ENCODE results near the gene KRT86.
A peak's percentile ranks its signal among the peaks of the same experiment; 100 is the strongest.
"Not testable (repeated sequence)": the region's sequence is repeated elsewhere in the genome, so short reads cannot be mapped to it uniquely, and the experiment has no call there.

The KRT86 gene

GRCh38 chr12:52248541-52249461, 25.6 kb upstream of the KRT86 start:
- DNase-seq (ENCODE audit: insufficient read length) (no peak), FAIRE-seq (no peak)
- TF ChIP-seq TAF1 (IDR thresholded peaks at IDR 0.05; ENCODE audit: borderline replicate concordance, low read depth, low read length): no peak
- TF ChIP-seq POLR2AphosphoS5 (IDR thresholded peaks at IDR 0.05; ENCODE audit: low read depth, low read length): no peak
- no peak for TF ChIP-seq POLR2A (IDR thresholded peaks at IDR 0.05; ENCODE audit: low read depth, low read length)

DNA sequence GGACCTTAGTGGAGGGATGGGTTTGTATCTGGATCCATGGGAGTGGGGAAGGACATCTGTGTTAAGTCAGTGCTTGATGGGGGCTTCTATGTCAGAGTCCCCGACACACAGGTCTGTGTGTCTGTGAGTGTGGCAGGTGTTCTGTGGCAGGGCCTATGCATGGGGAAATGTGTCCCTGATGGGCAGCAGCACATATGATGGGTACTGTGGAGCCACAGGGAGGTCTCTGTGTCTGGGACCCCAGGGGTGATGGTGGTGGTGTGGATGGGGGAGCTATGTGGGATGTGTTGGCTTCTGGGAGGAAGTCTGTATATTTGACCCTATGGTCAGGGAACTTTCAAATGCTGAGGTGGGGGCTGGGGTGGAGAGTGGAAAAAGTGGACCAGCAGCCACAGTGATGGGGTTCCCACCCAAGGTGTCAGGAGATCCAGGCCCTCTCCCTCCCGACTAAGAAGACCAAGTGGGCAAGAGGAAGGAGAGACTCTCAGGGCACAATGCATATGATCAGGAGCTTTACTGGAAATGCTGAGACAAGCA, 24.9 kb upstream of the KRT86 start:
- DNase-seq (ENCODE audit: insufficient read length) (no peak), FAIRE-seq (no peak)
- TF ChIP-seq TAF1 (IDR thresholded peaks at IDR 0.05; ENCODE audit: borderline replicate concordance, low read depth, low read length) (no peak), POLR2A (IDR thresholded peaks at IDR 0.05; ENCODE audit: low read depth, low read length) (no peak), POLR2AphosphoS5 (IDR thresholded peaks at IDR 0.05; ENCODE audit: low read depth, low read length) (no peak)

- DNase-seq (ENCODE audit: insufficient read length) (no peak), FAIRE-seq (no peak)
- TF ChIP-seq POLR2A (IDR thresholded peaks at IDR 0.05; ENCODE audit: low read depth, low read length): no peak
- TF ChIP-seq POLR2AphosphoS5 (IDR thresholded peaks at IDR 0.05; ENCODE audit: low read depth, low read length): no peak
- TF ChIP-seq TAF1 (IDR thresholded peaks at IDR 0.05; ENCODE audit: borderline replicate concordance, low read depth, low read length): no peak
Measured at GRCh38 chr12:52250048-52250990, 24.1 kb upstream of the KRT86 start.

DNA sequence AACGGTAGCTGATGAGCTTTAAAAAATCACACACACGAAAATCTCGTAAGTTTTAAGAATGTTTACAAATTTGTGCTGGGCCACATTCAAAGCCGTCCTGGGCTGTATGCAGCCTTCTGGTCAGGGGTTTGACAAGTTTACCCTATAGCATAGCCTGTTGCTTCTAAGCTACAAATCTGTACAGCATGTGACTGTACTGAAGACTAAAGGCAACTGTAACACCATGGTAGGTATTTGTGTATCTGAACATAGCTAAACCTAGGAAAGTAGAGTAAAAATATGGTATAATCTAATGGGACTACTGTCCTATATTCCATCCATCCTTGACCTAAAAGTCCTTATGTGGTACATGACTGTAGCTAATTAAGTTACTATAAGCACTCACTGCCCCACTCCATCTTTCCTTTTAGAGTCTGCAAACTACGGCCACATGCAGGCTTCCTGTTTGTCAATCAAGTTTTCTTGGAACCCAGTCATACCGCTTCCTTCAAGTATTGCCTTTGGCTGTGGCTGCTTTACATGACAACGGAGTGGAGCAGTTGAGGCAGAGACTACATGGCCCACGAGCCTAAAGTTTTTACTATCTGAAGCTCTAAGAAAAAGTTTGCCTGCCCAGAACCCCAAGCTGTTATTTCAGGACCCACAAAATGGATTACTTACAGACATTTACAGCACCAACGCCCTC, 22.9 kb upstream of the KRT86 start:
- DNase-seq (ENCODE audit: insufficient read length): no peak
- peak; percentile 44 for FAIRE-seq
- TF ChIP-seq POLR2AphosphoS5 (IDR thresholded peaks at IDR 0.05; ENCODE audit: low read depth, low read length) (no peak), TAF1 (IDR thresholded peaks at IDR 0.05; ENCODE audit: borderline replicate concordance, low read depth, low read length) (no peak), POLR2A (IDR thresholded peaks at IDR 0.05; ENCODE audit: low read depth, low read length) (no peak)

DNA sequence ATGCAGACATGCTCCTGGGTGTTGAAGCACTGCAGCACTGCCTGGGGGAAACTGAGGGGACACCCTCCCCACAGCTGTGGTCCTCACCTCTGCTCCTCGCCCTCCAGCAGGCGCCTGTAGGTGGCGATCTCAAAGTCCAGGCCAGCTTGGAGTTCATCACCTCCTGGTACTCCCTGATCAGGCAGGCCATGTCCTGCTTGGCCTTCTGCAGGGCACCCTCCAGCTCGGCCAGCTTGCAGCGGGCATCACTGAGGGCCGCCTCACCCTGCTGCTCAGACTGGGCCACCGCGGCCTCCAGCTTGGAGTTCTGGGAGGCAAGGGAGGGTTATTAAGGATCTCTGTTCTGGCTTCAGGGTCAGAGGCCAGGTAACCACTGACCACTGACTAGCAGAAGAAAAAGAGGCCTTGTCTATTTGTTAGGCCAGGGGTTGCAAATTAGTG, 22.2 kb upstream of the KRT86 start:
- not testable (repeated sequence) for DNase-seq (ENCODE audit: insufficient read length); FAIRE-seq

- no peak for DNase-seq (ENCODE audit: insufficient read length)
- no peak for FAIRE-seq
- TF ChIP-seq TAF1 (IDR thresholded peaks at IDR 0.05; ENCODE audit: borderline replicate concordance, low read depth, low read length) (no peak), POLR2AphosphoS5 (IDR thresholded peaks at IDR 0.05; ENCODE audit: low read depth, low read length) (no peak), POLR2A (IDR thresholded peaks at IDR 0.05; ENCODE audit: low read depth, low read length) (no peak)
Measured at GRCh38 chr12:52252728-52253343, 21.6 kb upstream of the KRT86 start.

DNA sequence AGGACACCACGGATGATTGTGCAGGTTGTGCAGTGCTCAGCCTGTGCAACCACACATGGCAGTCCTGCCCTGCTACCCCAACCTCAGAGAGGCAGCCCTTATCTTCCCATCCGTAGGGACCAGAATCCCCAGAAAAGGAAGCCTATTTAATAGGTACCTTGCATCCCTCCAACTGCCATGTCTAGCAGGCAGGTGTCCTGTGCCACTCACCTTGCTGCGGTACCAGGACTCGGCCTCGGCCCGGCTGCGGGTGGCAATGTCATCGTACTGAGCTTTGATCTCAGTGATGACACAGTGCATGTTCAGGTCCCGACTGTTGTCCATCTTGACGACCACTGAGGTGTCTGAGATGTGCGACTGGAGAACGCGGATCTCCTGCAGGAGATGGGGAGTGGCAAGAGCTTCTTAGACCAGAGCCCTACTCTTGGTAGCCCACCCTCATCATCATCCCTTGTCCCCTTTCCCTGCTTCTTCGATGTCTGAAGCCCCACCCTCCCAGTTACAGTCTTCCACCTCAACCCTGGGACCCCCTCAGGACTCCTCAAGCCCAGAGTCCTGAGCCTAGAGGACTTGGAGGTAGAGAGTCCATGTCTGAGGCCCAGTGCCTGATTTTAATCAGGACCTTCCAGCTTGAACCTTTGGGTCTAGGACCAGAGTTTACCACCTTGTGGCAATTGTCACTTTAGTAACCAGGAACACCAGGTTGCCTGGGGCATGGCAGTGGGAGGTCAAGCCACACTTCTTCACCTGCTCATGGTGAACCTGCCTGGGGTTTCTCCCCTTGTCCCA, 20.9 kb upstream of the KRT86 start:
- FAIRE-seq (no peak), DNase-seq (ENCODE audit: insufficient read length) (no peak)
- TF ChIP-seq POLR2AphosphoS5 (IDR thresholded peaks at IDR 0.05; ENCODE audit: low read depth, low read length) (no peak), POLR2A (IDR thresholded peaks at IDR 0.05; ENCODE audit: low read depth, low read length) (no peak), TAF1 (IDR thresholded peaks at IDR 0.05; ENCODE audit: borderline replicate concordance, low read depth, low read length) (no peak)

- no peak for FAIRE-seq
- TF ChIP-seq POLR2AphosphoS5 (IDR thresholded peaks at IDR 0.05; ENCODE audit: low read depth, low read length): no peak
- DNase-seq (ENCODE audit: insufficient read length): no peak
Measured at GRCh38 chr12:52254180-52254964, 20.1 kb upstream of the KRT86 start.

- DNase-seq (ENCODE audit: insufficient read length) (no peak), FAIRE-seq (no peak)
- no peak for TF ChIP-seq TAF1 (IDR thresholded peaks at IDR 0.05; ENCODE audit: borderline replicate concordance, low read depth, low read length)
- no peak for TF ChIP-seq POLR2AphosphoS5 (IDR thresholded peaks at IDR 0.05; ENCODE audit: low read depth, low read length)
Measured at GRCh38 chr12:52254965-52255751, 19.3 kb upstream of the KRT86 start.

Data from GM12892 (cell line).